Suppressor macrophage (primary cell): Measurements from ENCODE around the gene RAB40C.

Source experiments
- DNase-seq, 4 experiments: peaks; one replicate each; pipeline ENCODE4 v3.0.0-alpha.2; 2020 to 2022
- total RNA-seq, 17 experiments: gene quantifications; one replicate each; lab custom pipeline; 2026; ENCODE audit warnings: mixed read lengths in 6 of 17, inconsistent platforms in 3 of 17; lab: John Stamatoyannopoulos, UW

Gene RAB40C
- 2.5 to 20.0 (median 7.9) reads per million in 17 experiments for total RNA-seq

GRCh38 chr16:589658-590187, at the start of gene RAB40C:
Gene RAB40C (plus strand): TSS chr16:590066. CDS start chr16:590292, 226 bp downstream.
- DNase-seq = peak; percentile 99

GRCh38 chr16:540645-541340, 49.1 kb upstream of the RAB40C start:
- no peak for DNase-seq

GRCh38 chr16:543301-544164, 46.3 kb upstream of the RAB40C start:
- DNase-seq = no peak

- no peak for DNase-seq
Measured at GRCh38 chr16:544517-544916, 45.3 kb upstream of the RAB40C start.

- DNase-seq = peak; percentile 69 to 79 (median 73)
Measured at GRCh38 chr16:546909-547770, 42.7 kb upstream of the RAB40C start.

- no peak for DNase-seq
Measured at GRCh38 chr16:548586-548985, 41.3 kb upstream of the RAB40C start.

- DNase-seq = no peak
Measured at GRCh38 chr16:549544-550263, 40.2 kb upstream of the RAB40C start.

- DNase-seq = no peak
Measured at GRCh38 chr16:551210-551609, 38.7 kb upstream of the RAB40C start.

- no peak for DNase-seq
Measured at GRCh38 chr16:552171-552570, 37.7 kb upstream of the RAB40C start.

- DNase-seq = no peak
Measured at GRCh38 chr16:553601-554296, 36.1 kb upstream of the RAB40C start.

- DNase-seq = no peak
Measured at GRCh38 chr16:554297-554621, 35.6 kb upstream of the RAB40C start.

- no peak for DNase-seq
Measured at GRCh38 chr16:554640-555365, 35.1 kb upstream of the RAB40C start.

GRCh38 chr16:555528-556473, 34.1 kb upstream of the RAB40C start:
- DNase-seq = no peak

- DNase-seq = no peak
Measured at GRCh38 chr16:556474-557173, 33.2 kb upstream of the RAB40C start.

- no peak for DNase-seq
Measured at GRCh38 chr16:557463-558297, 32.2 kb upstream of the RAB40C start.

- no peak for DNase-seq
Measured at GRCh38 chr16:558298-559020, 31.4 kb upstream of the RAB40C start.

GRCh38 chr16:559021-559380, 30.9 kb upstream of the RAB40C start:
- no peak for DNase-seq
